Skeletal muscle satellite cell (primary cell): ENCODE results near the gene HOXA9.

Source experiments
- H3K27me3 ChIP-seq: 2 replicates; pipeline ENCODE4 v1.7.0; 2013; ENCODE audit warnings: low read length; ENCODE audit not compliant: control insufficient read depth, insufficient read depth
- H3K36me3 ChIP-seq: 2 replicates; pipeline ENCODE4 v1.7.0; 2013; ENCODE audit warnings: mild to moderate bottlenecking, control low read depth, low read length; ENCODE audit not compliant: insufficient read depth
- H3K4me1 ChIP-seq: 2 replicates; pipeline ENCODE4 v1.7.0; 2013; ENCODE audit warnings: low read length; ENCODE audit not compliant: control insufficient read depth, insufficient read depth
- H3K4me2 ChIP-seq: 2 replicates; pipeline ENCODE4 v1.7.0; 2013; ENCODE audit warnings: mild to moderate bottlenecking, low read length
- H3K4me3 ChIP-seq: 2 replicates; pipeline ENCODE4 v1.7.0; 2013; ENCODE audit warnings: low read length
- H3K9ac ChIP-seq: 2 replicates; pipeline ENCODE4 v1.7.0; 2013; ENCODE audit warnings: mild to moderate bottlenecking, low read depth, low read length, moderate library complexity
- H3K9me3 ChIP-seq: replicated peaks from 2 replicates; pipeline ENCODE4 v1.7.0; 2013; ENCODE audit warnings: mild to moderate bottlenecking, control low read depth, low read length

HOXA9 gene

DNA sequence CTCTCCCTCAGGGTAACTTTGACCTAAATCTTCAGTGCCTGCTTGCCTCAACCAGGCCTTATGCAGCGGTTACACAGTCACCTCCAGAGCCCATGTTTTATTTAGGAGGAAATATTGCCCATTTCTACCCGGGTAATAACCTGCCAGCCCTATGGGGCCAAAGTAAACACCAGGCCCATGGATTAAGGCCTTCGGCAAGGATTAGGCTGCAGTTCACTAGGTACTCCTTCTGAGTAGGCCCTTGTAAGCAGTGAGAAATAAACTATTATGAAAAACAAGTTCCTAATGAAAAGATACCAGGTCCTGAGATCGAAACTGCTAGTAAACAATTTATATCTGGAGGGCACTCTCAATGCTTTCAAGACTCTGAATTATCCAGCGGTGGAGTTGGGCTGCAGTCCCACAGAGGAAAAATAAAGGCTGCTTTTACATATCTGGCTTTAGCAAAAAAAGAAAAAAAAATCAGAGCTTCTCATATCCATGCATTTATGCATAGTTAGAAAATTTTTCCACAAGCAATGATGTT is 12.5 kb upstream of the HOXA9 start:
- Histone ChIP-seq H3K27me3 (no peaks in the 10 kb centered on the region), H3K4me1 (peaks cover 70% of the 10 kb centered on the region), H3K9ac (peak overlapping the region; percentile 97), H3K36me3 (peaks cover 14% of the 10 kb centered on the region), H3K4me3 (peak overlapping the region; percentile 88), H3K4me2 (peak overlapping the region; percentile 98), H3K9me3 (no peaks in the 10 kb centered on the region)

DNA sequence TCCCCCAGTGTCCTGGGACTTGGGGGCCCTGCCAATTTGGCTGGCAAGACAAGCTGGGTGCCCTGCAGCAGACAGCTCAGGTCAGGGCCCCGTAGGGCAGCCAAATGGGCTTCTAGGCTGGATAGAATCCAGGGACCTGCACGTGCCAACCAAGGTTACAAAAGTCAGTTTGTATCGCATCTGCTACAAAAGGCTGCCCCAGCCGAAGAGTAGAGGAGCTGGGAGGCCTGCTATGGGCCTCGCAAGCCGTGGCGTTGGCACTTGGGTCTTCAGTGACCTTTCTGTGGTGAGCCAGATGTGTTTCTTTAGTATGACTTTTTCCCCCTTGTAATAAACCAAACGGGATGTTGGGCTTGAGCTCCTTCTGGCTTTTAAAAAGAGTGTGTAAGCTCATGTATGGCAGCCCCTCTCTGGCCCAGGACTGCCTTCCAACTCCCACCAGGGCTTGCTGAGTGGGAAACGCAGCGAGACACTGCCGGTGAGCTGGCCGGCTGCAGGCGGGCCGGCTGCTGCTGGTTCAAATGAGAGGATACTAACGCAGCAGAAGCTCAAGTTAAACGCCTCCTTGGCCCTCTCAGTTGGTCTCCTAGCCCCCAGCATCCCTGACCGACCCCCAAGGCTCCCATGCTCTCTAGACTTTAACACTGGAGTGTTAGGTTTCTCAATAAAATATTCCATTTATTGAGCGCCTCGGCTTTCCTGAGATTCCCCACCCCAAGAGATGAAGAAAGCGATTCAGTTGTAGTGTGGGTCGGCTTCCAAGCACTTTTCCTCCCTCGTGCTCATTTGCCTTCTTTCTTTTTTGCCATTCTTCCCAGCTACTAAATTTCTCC is 11.8 kb upstream of the HOXA9 start:
- Histone ChIP-seq H3K36me3 (peaks cover 9% of the 10 kb centered on the region), H3K9ac (peak overlapping the region; percentile 97), H3K4me2 (peak overlapping the region; percentile 98), H3K4me1 (peaks cover 68% of the 10 kb centered on the region), H3K9me3 (no peaks in the 10 kb centered on the region), H3K27me3 (no peaks in the 10 kb centered on the region), H3K4me3 (peak overlapping the region; percentile 88)

DNA sequence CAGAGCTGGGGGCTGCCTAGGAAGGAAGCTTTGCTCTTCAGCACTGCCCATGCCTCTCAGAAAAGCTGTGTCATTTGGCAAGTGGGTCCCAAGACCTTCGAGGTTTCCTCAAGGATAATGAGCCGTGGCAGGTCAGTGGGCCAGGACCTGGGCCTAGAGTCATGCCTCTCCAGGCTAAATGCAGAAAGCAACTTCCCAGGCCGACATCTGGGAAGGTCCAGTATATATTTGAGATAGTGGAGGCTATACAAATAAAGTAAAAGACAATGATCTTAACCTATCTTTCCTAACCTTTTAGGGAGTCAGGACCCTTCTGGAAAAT is 11.1 kb upstream of the HOXA9 start:
- H3K9ac ChIP-seq: peak overlapping the region; percentile 97
- no peaks in the 10 kb centered on the region for H3K27me3 ChIP-seq
- H3K4me2 ChIP-seq: peak overlapping the region; percentile 98
- peaks cover 64% of the 10 kb centered on the region for H3K4me1 ChIP-seq
- peak overlapping the region; percentile 88 for H3K4me3 ChIP-seq
- no peaks in the 10 kb centered on the region for H3K9me3 ChIP-seq
- H3K36me3 ChIP-seq: peaks cover 13% of the 10 kb centered on the region

DNA sequence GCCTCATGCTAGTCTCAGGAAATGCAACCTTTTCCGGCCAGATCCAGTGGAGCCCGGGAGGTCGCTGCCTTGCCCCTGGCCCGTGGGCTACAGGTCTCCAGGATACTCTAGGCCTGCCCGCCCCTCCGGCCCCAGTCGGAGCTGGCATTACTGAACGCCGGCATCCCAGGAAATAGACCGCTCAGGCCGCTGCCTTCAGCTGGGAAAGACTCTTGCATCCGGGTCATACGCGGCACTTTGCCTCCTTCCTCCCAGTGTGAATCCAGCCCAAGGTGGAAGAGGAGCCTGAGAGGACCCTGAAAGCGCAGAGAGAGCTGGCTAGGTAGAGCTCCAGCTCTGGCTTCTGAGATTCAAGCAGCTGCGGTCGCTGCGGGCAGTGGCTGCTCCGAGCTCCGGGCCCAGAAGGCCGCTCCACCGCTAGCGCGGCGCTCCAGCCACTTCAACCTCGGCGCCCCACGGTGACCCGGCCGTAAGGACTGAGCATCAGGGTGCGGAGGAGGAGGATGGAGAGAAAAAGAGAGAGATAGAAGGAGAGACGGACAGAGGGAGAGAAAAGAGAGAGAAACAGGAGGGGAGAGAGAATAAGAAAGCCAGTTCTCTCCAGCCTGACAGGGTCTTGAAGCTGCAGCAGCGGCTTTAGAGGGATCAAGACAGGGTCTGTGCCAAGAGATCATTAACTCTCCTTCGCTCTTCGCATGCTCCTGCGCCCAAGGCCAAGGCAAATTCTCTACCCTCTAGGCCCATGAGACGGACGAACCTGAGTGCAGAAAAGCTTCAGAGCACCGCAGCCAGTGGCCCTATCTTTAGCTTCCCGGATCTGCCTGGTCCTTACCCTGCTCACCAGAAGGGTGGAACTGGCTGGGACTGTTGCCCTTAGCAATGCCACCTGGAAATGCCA is 10.5 kb upstream of the HOXA9 start:
- peaks cover 58% of the 10 kb centered on the region for H3K4me1 ChIP-seq
- H3K4me2 ChIP-seq: peak overlapping the region; percentile 98
- peak overlapping the region; percentile 88 for H3K4me3 ChIP-seq
- no peaks in the 10 kb centered on the region for H3K27me3 ChIP-seq
- H3K9ac ChIP-seq: peak overlapping the region; percentile 97
- H3K9me3 ChIP-seq: no peaks in the 10 kb centered on the region
- H3K36me3 ChIP-seq: peaks cover 19% of the 10 kb centered on the region

DNA sequence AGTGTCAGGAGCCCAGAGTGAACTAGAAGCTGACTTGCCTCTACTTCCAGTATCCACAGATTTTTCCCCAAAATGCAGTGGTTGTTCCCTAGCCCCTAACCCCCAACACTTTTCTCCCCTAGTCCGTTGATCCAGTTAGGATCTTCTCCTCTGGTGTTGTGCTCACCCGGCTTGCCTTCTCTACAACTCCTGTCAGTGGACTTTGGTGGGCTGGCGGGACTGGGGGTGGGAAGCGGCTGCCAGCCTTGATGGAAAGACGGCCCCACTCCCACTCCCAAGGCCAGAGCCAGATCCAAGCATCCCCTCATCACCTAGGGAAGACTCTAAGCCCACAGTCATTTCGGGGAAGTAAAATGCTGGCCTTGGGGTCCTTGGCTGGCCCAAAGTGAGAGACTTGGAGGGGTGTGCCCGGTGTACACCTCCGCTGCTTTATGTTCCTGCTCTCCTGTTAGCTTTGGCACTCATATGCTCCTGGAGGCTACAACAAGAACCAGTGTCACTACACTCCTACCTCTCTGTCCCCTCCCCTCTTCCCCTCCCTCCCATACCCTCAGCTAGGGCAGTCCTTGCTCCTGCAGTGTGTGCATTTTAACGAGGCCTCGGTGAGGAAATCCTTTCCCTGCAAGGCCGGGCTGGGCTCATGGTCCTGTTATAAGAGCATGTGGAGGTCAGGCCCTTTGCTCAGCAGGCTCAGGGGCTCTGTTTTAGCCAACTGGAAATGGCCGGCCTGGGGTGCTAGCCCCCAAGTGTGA is 9.7 kb upstream of the HOXA9 start:
- Histone ChIP-seq H3K9me3 (no peaks in the 10 kb centered on the region), H3K4me1 (peaks cover 50% of the 10 kb centered on the region), H3K4me3 (peak overlapping the region; percentile 88), H3K27me3 (no peaks in the 10 kb centered on the region), H3K9ac (peak overlapping the region; percentile 97), H3K4me2 (peak overlapping the region; percentile 98), H3K36me3 (peaks cover 19% of the 10 kb centered on the region)

DNA sequence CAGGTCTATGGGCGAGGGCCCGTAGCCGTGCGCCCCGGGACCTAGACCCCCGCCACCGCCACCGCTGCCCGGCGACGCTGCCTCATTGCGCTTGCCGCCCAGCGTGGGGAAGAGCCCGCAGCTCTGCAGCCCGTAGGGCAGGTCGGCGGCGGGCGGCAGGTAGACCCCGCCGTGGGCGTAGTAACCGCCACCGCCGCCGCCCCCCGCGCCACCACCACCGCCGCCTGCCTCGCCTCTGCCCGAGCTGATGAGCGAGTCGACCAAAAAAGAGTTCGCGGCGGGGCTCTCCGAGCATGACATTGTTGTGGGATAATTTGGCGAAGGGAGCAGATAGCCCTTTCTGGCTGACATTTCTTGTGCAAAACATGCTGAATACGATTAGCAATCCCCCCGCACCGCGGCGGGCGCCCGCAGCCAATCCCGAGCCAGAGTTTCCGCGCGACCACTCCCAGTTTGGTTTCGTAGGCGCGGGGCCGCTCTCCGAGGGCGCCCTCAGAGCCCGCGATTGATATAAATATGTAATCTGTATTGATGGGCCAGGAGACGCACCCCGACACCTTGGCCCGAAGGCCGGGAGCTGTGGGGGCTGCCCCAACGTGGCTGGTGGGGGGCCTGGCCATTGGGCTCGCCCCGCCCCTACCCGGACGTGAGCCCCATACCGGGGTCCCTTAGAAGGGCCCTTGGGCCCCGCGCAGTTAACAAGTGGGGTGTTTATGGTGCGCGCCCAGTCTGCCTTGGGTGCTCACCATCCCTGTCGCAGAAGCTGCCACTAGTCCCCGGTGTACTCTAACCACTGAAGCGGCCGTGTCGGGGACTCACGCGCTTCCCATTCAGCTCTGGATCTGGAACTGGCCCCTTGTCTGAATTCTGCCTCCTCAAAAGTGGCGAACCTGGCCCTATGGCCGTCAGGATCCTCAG is 8.9 kb upstream of the HOXA9 start, which contains the start of gene HOXA10:
Gene HOXA10, minus strand, starts transcription at position 365 of the 918 bp plus-strand sequence. Its CDS starts 14 bp downstream, at position 351.
- H3K9me3 ChIP-seq: no peaks in the 10 kb centered on the region
- H3K4me3 ChIP-seq: peak within 1 kb of the TSS; percentile 88
- peak within 1 kb of the TSS; percentile 98 for H3K4me2 ChIP-seq
- peaks cover 48% of the 10 kb centered on the region for H3K4me1 ChIP-seq
- H3K27me3 ChIP-seq: no peaks in the 10 kb centered on the region
- peak within 1 kb of the TSS; percentile 97 for H3K9ac ChIP-seq
- H3K36me3 ChIP-seq: peaks cover 19% of the 10 kb centered on the region

DNA sequence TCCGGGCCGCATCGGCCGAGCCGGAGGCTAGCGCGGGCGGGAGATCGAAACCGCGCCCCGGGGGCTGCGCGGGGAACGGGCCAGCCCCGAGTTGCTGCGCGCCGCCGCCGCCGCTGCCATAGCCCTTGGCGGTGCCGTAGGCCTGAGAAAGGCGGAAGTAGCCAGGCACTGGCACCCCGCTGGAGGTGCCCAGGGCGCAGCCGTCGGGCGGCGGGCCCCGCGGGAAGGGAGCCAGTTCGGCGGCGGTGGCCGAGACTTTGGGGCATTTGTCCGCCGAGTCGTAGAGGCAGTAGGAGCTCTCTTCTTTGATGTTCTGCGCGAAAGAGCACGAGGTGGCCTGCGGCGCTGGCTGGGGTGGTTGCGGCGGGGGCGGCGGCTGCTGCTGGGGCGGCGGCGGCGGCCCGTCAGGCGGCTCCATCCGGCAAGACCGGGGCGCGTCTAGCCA is 8.2 kb upstream of the HOXA9 start:
- Histone ChIP-seq H3K27me3 (no peaks in the 10 kb centered on the region), H3K9ac (peak overlapping the region; percentile 97), H3K9me3 (no peaks in the 10 kb centered on the region), H3K4me3 (peak overlapping the region; percentile 88), H3K4me1 (peaks cover 52% of the 10 kb centered on the region), H3K36me3 (peaks cover 19% of the 10 kb centered on the region), H3K4me2 (peak overlapping the region; percentile 98)

DNA sequence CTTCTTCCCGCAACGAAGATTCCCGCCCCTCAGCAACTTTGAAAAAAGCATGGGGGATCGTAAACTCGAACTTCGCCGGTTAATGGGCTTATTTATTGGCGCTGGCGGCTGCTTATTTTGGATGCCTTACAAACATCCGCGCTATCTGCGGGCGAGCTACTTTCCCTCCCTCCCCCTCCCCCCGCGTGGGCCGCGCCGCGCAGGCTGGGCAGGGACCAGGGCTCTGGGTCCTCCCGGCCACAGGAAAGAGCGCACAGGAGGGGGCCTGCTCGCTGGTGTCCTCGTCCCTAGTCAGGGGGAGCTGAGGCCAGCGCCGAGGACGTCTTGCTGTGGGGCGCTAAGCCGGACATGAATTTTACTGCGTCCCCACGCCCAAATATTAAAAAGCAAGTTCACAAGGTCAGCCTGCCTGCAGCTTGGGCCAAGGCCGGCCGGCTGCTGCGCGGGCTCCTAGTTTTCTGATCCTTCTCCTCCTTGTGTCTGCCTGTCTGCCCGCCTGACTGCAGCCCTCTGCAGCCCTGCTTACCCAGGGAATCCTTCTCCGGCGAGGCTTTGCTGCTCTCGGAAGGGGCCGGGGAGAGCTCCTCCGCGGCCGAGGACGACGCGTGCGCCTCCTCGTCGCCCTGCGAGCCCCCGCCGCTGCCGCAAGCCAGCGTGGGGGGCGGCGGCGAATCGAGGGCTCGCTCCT is 7.6 kb upstream of the HOXA9 start:
- peak overlapping the region; percentile 88 for H3K4me3 ChIP-seq
- no peaks in the 10 kb centered on the region for H3K9me3 ChIP-seq
- peaks cover 19% of the 10 kb centered on the region for H3K36me3 ChIP-seq
- peak overlapping the region; percentile 97 for H3K9ac ChIP-seq
- peaks cover 58% of the 10 kb centered on the region for H3K4me1 ChIP-seq
- peak overlapping the region; percentile 98 for H3K4me2 ChIP-seq
- H3K27me3 ChIP-seq: no peaks in the 10 kb centered on the region

DNA sequence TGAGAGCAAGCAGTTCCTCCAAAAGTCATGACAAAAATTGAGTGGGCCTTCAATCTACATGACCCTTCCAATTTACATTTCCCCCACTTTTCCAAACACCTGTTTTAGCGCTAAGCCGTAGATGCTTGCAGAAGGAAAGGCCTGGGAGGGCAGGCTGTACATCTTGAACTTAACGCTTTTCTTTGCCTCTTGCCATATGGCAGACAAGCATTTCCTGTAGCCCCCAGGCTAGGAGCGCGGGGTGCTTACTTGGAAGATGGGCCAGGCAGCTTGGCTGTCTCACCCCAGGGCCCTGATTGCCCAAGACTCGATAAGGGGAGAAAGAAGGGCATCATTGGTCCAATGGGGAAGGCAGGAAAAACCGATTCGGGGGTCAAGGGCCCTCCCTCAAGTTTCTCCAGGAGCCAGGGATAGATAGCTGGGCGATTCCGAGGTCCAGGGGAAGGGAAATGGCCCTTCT is 7.0 kb upstream of the HOXA9 start:
- H3K9me3 ChIP-seq: no peaks in the 10 kb centered on the region
- H3K36me3 ChIP-seq: peaks cover 19% of the 10 kb centered on the region
- peak overlapping the region; percentile 98 for H3K4me2 ChIP-seq
- H3K27me3 ChIP-seq: no peaks in the 10 kb centered on the region
- H3K4me3 ChIP-seq: peak overlapping the region; percentile 88
- peaks cover 58% of the 10 kb centered on the region for H3K4me1 ChIP-seq
- H3K9ac ChIP-seq: peak overlapping the region; percentile 97
